Lung (tissue), 12 donors: ENCODE results near the gene GGA2. TPM values are rescaled to one million over a fixed set of nuclear protein-coding genes. Genes with fewer than 3 reads are reported as not detected.

Experiments used
- ATAC-seq: fragments of 200-7000 bp; cut with Tn5 transposase; one replicate; pipeline ENCODE4 v1.9.1; 2020; ENCODE audit warnings: moderate number of reproducible peaks; ENCODE audit not compliant: insufficient read depth, low FRiP score
- DNase-seq, 3 donors: peaks; one replicate each; pipeline ENCODE4 v3.0.0-alpha.2; 2013 to 2017
- H3K27ac ChIP-seq, 2 donors: one replicate each; pipeline ENCODE4 v1.5.1; 2013; ENCODE audit warnings: mild to moderate bottlenecking in 2 of 2, moderate library complexity in 2 of 2, control low read depth in 1 of 2, inconsistent platforms in 1 of 2, low read depth in 1 of 2, low read length in 1 of 2
- H3K27me3 ChIP-seq, 3 donors: one replicate each; pipeline ENCODE4 v1.5.1; 2013; ENCODE audit warnings: low read length in 2 of 3; ENCODE audit not compliant: control insufficient read depth in 3 of 3, insufficient read depth in 3 of 3
- H3K36me3 ChIP-seq, 4 donors: one replicate each; pipeline ENCODE4 v1.5.1; 2013; ENCODE audit warnings: low read length in 4 of 4, mild to moderate bottlenecking in 1 of 4, moderate library complexity in 1 of 4; ENCODE audit not compliant: control insufficient read depth in 4 of 4, insufficient read depth in 4 of 4
- H3K4me1 ChIP-seq, 5 donors: one replicate each; pipeline ENCODE4 v1.5.1; 2013; ENCODE audit warnings: low read length in 5 of 5, mild to moderate bottlenecking in 2 of 5, moderate library complexity in 1 of 5; ENCODE audit not compliant: control insufficient read depth in 5 of 5, insufficient read depth in 5 of 5
- H3K4me3 ChIP-seq: one replicate; pipeline ENCODE4 v1.5.1; 2013; ENCODE audit warnings: mild to moderate bottlenecking, control low read depth, moderate library complexity
- H3K9ac ChIP-seq, 2 donors: one replicate each; pipeline ENCODE4 v1.5.1; 2013; ENCODE audit warnings: low read length in 2 of 2, control low read depth in 1 of 2; ENCODE audit not compliant: insufficient read depth in 1 of 2
- H3K9me3 ChIP-seq, 4 donors: one replicate each; pipeline ENCODE4 v1.5.1; 2013; ENCODE audit warnings: low read length in 3 of 4, mild to moderate bottlenecking in 1 of 4, moderate library complexity in 1 of 4; ENCODE audit not compliant: control insufficient read depth in 4 of 4, insufficient read depth in 3 of 4
- WGBS, 2 donors: extraction: QIAGEN DNeasy Blood & Tissue Kit; methylation state at CpG; one replicate each; pipeline ENCODE4 v1.1.7; 2013; 5-methylcytosine and 5-hydroxymethylcytosine counted together
- polyA plus RNA-seq, 2 donors: library from polyadenylated mRNA; stranded (reverse); fragments of 200-250 nt; gene quantifications; one replicate each; pipeline ENCODE4 v1.2.1, GENCODE V29; 2013
- total RNA-seq, 2 donors: library from RNA; depleted of rRNA in 1 of 2; stranded (reverse); fragments of >200 nt in 1 of 2; gene quantifications; one replicate each; pipeline ENCODE4 v1.2.1, GENCODE V29; 2014 to 2021
- TF ChIP-seq, protein P1 (sequence below): IDR thresholded peaks from 2 replicates; pipeline ENCODE4 v1.5.1; 2012; ENCODE audit warnings: mild to moderate bottlenecking; ENCODE audit errors: control extremely low read depth, extremely low read depth
- donor health status: control.
- donor health status: control.
- donor health status: Bipolar disorder and iron deficiency.
- donor health status: healthy.
- donor health status: DM: yes; HTN: yes; CAD: no.

GGA2 gene
- total and polyA plus RNA-seq, 4 donors: 29.4 to 118 (median 63.9) TPM

DNA sequence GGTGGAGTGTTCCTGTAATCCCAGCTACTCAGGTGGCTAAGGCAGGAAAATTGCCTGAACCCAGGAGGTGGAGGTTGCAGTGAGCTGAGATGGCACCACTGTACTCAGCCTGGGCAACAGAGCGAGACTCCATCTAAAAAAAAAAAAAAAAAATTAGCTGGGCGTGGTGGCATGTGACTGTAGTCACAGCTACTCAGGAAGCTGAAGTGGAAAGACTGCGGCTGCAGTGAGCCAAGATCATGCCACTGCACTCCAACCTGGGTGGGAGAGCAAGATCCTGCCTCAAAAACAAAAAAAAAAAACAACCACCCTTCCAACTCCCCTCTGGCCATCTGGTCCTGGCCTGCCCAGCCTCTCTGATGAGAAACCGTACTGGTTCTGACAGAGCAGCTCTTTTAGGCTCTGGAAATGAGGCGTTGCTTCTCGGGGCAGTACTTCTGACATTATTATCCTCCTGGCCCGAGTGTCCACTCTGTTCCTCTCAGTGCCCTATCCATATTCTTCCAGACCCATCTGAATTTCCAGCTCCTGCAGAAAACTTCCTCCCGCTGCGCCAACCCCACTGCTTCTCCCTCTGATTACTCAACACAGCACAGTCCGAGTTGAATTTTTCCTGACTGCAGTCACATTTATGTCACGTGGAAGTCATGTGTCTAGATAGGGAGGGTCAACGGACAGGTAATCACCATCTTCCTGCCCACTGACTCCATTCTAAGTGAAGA, 13.3 kb downstream of the GGA2 start:
- peaks cover 0 to 33% (median 26%) of the 10 kb centered on the region in 4 donors for H3K36me3 ChIP-seq
- ATAC-seq (peak; percentile 58), DNase-seq (peak in 2 of 3 donors; percentile 6 to 36)
- peak overlapping the region; percentile 12 to 93 for H3K27ac ChIP-seq
- peaks cover 0 to 25% (median 9%) of the 10 kb centered on the region in 5 donors for H3K4me1 ChIP-seq
- TF ChIP-seq, protein P1, sequence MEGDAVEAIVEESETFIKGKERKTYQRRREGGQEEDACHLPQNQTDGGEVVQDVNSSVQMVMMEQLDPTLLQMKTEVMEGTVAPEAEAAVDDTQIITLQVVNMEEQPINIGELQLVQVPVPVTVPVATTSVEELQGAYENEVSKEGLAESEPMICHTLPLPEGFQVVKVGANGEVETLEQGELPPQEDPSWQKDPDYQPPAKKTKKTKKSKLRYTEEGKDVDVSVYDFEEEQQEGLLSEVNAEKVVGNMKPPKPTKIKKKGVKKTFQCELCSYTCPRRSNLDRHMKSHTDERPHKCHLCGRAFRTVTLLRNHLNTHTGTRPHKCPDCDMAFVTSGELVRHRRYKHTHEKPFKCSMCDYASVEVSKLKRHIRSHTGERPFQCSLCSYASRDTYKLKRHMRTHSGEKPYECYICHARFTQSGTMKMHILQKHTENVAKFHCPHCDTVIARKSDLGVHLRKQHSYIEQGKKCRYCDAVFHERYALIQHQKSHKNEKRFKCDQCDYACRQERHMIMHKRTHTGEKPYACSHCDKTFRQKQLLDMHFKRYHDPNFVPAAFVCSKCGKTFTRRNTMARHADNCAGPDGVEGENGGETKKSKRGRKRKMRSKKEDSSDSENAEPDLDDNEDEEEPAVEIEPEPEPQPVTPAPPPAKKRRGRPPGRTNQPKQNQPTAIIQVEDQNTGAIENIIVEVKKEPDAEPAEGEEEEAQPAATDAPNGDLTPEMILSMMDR: no peak
- H3K4me3 ChIP-seq: no peak overlapping the region
- no peaks in the 10 kb centered on the region for H3K9me3 ChIP-seq
- H3K9ac ChIP-seq: peak overlapping the region in 1 of 2 donors; percentile 32
- 27 to 28% methylated on average over 12 of the region's 12 CpGs for WGBS, 2 donors
- H3K27me3 ChIP-seq: no peaks in the 10 kb centered on the region

DNA sequence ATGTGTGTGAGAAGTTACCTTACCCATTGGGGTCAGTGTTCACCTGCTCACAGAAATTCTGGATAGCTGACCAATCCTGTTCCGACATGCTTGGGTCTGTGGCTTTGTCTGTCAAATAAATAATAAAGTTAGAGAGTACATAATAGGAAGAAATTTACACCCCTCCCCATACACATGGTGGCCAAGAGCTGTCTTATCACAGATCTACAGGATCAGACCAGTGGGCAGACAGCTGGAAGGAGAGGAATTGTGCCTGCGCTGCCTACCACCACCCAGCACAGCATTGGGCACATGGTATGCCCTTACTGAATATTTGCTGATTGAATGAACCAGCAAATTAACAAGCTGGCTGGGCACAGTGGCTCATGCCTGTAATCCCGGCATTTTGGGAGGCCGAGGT, 14.6 kb downstream of the GGA2 start:
- Histone ChIP-seq H3K27ac (no peak overlapping the region), H3K4me3 (no peak overlapping the region), H3K27me3 (no peaks in the 10 kb centered on the region), H3K4me1 (peaks cover 0 to 21% (median 9%) of the 10 kb centered on the region in 5 donors), H3K9ac (no peak overlapping the region), H3K9me3 (no peaks in the 10 kb centered on the region), H3K36me3 (peaks cover 6 to 43% (median 35%) of the 10 kb centered on the region in 4 donors)
- TF ChIP-seq, protein P1: no peak
- DNase-seq: no peak
- WGBS, 2 donors: 94 to 96% methylated on average over 4 of the region's 4 CpGs
- no peak for ATAC-seq

DNA sequence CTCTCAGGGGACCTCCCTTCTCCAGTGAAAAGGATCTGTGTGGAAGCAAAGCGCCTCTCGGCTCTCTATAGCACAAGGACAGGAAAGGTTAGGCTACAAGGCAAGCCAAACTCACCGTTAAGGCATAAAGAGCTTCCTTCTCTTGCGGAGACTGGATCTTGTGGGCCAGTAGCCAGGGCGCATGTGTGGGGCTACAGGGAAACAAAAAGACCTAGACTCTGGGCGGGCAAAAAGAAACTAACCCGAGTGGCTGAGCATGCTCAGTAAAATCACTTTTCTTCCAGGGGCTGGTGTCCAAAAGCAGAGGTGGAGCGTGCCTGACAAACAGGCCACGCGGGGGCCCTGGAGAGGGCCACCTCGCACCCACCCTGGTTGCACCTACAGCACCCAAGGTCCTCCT, 16.1 kb downstream of the GGA2 start:
- DNase-seq: no peak
- 73 to 90% methylated on average over 11 of the region's 11 CpGs for WGBS, 2 donors
- Histone ChIP-seq H3K4me3 (no peak overlapping the region), H3K27ac (peak overlapping the region in 1 of 2 donors; percentile 48), H3K36me3 (peaks cover 6 to 54% (median 37%) of the 10 kb centered on the region in 4 donors), H3K9me3 (no peaks in the 10 kb centered on the region), H3K4me1 (peaks cover 0 to 14% (median 9%) of the 10 kb centered on the region in 5 donors), H3K27me3 (no peaks in the 10 kb centered on the region), H3K9ac (no peak overlapping the region)
- ATAC-seq: no peak
- TF ChIP-seq, protein P1: no peak
